GM12873 (cell line): ENCODE data around the gene IQSEC1.

Experiments used
- CTCF ChIP-seq: IDR thresholded peaks from 2 replicates; pipeline ENCODE4 v1.5.1; 2012; ENCODE audit warnings: low read depth, mild to moderate bottlenecking, moderate library complexity, low read length, control low read depth; ENCODE audit not compliant: insufficient read depth; ENCODE audit errors: missing control alignments

The IQSEC1 gene

GRCh38 chr3:13040361-13041074, 32.7 kb downstream of the IQSEC1 start:
- no peak for TF ChIP-seq CTCF

- TF ChIP-seq CTCF, result no peak
Observed at GRCh38 chr3:13039213-13039896, 33.9 kb downstream of the IQSEC1 start.

GRCh38 chr3:13037458-13038117, 35.6 kb downstream of the IQSEC1 start:
- TF ChIP-seq CTCF, result no peak

GRCh38 chr3:13034861-13035260, 38.4 kb downstream of the IQSEC1 start:
- TF ChIP-seq CTCF, result no peak

- no peak for TF ChIP-seq CTCF
Observed at GRCh38 chr3:13034109-13034800, 39.0 kb downstream of the IQSEC1 start.

GRCh38 chr3:13032206-13032605, 41.0 kb downstream of the IQSEC1 start:
- TF ChIP-seq CTCF, result no peak

- TF ChIP-seq CTCF, result no peak
Observed at GRCh38 chr3:13031621-13032020, 41.6 kb downstream of the IQSEC1 start.
